Activated naive CD4-positive, alpha-beta T cell treated with Interleukin-2 at 50 U/mL for 16 hours (primary cell): ENCODE data around the gene ASTN2.

Experiments used
- DNase-seq: peaks from one replicate; pipeline ENCODE4 v3.0.0-alpha.2; 2020

ASTN2 gene

DNA sequence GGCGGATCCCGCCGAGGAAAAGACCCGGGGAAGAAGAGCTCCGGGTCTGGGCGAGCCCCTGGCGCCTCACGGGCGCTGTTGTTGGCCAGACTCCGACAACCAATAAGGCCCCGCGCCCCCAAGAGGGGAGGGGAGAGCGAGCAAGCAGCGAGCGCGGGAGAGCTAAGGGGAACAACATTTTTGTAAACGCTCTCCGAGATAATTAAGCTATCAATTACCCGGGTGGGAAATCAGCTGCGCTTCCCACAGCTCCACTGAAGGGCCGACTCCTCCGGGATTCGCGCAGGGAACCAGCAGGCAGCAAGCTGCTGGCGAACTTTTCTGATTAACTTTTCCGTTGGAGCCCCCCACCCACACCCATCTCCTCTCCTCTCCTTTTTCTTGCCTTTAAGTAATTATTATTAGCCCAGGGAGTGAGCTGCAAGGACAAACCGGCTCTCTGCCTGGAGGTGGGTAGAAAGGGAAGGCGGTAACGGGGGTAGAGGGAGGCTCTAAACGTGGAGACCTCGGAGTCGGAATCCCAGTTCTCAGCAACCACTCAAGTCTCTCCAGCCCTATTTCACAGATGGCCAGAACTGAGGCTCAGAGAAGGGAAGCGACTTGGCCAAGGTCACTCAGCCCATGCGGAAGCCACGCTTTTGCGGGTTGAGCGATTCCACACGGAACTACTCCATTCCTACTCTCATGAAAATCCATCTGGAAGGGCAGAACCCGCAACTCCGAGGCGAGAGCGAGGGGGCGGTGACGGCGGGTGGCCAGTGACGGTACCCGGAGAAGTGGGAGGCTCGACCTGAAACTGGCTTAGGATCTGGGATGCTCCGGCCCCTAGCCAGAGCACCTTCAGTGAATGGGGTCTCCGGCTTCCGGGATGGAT, 1.3 kb downstream of the ASTN2 start:
- DNase-seq: no peak

DNA sequence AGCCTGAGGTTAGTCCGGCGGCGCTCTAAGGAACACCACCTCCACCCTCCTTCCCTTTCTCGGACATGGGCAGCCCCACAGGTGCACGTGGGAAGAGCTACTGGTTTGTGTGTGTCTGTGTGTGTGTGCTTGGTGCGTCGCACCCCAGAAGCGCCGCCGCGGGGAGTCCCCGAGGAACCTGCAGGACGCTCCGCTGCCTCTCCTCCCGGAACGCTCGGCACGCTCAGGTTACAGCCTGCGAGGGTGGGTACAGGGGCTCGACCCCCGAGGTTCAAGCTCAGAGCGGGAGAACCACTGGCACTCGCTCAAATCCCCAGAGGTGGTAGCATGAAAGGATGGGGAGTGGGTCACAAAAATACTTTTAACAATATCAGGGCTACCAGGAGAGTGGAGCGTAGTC, 2.0 kb downstream of the ASTN2 start:
- no peak for DNase-seq

DNA sequence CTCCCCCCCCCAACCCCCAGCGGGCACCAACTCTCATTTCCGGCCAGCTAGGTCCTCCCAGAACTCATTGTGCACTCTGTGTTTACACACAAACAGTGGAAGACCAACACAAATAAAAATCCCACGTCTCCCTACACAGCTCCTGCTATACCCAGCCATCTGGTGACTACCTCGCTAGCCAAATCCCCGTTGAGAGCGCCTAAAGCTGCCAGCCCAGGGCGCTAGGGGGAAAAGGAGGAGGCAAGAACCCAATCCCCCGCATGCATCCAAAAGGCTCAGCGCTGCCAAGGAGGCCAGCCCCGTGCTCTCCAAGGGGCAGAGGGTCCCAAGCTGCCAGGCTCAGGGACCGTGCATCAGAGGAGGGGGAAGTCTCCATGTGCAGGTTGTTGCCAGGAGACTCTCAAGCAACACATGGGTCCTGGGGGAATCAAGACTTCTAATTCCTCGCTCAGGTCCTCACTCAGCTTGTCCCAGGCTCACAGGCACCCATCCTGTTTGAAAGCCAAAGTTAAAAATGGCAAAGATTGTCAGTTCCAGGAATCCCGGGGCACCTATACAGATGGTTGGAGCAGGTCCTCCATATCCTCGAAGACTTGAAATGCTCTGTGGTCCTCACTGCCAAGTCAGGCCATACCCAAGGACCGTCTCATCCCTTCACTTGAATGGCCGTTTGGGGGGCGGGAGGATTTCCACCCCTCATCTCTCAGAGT, 2.7 kb downstream of the ASTN2 start:
- DNase-seq: no peak

DNA sequence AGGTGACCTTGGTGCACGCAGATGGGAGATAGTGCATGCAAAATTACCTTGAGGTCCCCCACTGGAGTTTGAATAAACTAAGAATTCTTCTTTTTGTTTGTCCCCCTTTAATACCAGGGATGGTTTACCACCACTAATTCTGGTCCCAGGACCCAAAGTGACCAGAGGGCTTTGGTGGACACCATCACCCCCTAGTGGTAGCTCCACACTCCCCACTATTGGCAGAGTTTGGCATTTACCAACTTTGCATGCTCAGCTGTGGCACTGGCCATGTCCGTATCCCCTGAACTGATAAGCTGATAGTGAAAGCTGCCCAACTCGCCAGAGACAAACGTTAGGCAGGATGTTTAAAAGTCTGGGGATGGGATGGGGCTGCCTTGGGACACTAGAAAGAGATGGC, 3.3 kb downstream of the ASTN2 start:
- DNase-seq: no peak

DNA sequence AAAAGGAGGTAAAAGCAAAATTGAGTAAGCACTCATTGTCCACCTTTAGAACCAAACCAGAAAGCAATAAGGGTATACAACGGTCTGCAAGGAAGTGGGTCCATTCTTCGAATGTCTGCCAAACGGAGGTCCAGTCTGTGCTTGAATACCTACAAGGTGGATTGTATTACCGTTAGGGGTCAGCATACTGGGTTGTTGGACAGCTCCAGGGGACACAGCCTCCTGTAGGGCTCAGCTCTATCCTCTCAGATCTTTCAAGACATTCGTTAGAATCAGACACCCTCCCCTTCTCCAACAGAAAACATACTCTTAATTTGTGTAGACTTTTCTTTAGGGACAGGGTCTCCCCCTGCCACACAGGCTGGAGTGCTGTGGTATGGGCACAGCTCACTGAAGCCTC, 5.5 kb downstream of the ASTN2 start:
- no peak for DNase-seq

DNA sequence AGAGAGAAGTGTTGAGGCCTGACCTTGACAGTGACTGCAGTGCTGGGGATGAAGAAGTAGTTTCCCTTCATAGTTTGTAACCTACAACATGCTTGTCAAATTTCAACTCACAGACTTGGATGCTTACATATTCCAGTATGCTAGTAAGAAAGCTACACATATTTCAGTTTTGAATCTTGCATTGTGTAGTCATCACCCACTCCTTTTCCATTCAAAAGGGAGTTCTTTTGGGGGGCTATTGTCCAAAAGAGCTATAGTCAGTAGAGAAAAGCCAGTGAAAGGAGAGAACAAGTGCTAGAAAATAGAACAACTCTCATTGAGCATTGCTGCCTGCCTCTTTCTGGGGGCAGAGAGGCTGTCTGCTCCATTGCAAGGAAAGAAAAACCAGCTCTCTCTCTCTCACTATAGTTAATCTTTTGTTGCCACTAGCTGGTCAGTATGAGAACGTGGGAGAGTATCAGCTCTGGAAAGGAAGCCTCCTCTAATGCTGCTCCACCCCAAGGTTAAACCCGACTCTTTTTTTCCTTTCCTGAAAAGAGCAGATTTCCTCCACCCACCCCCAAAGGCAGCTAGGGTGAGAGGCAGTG, 7.3 kb downstream of the ASTN2 start:
- DNase-seq: no peak

DNA sequence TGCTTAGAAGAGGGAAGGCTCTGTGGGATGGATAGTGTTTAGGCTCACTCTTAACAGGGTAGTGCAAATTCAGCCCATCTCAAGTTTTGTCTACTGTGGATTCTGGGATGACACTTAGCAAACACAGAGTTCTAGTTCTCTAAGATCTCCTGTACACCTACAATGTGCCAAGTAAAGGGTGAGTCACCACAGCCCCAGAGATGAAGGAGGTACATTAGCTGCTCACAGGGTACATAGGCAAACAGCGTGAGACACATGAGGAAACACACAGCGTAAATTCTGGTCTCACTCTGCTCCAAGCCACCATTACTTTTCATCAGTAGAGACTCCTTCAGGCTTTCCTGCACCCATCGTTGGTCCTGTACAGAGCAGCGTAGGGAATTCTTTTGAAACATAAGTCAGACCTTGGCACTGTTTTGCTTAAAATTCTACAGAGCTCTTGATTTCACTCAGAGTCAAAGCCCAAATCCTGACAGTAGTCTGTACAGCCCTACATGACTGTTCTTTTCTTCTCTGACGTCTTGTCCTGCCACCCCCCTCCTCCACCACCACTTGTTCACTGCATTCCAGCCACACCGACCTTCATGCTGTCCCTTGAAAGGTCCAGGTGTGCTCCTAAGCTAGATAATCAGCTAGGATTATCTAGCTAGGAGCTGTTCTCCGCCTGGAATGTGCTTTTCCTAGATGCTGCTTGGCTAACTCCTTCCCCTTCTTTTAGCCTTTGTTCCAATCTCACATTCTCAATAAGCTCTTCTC, 8.7 kb downstream of the ASTN2 start:
- no peak for DNase-seq

DNA sequence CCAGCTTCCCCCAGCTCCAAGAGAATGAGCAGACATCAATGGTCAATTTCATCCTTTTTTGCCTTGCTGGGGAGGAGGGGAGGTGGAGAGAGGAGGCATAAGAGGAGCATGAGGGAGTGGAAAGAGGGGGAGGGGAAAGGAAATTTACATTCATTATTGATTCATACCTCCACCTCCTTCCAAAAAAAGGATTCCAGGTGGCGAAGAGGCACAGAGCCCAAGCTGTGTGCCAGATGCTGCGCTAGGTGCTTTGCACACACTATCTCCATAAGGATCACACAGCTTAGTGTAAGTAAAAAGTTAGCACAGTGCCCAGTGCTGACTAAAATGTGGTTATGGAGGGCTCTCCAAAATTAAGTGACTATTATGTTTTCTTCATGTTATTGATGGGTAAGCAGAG, 11.0 kb downstream of the ASTN2 start:
- no peak for DNase-seq

DNA sequence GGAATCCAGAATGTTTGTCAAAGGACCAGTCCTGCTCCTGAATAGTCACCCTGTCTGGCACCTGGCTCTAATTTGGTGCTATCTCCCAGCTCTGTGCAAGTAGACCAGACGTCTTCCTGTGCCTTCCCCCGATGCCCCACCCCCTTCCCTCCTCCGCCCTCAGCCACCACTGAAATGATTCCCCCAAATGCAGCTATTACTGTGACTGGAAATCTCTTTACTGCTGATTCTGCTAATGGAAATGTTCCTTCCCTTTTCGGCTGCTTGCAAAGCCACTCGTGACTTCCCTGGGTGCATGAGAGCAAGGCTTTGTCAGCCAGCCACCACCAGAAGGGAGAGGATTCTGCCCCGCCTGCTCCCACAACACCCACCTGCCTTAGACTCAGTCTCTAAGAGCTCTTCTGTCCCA, 11.4 kb downstream of the ASTN2 start:
- DNase-seq: no peak

DNA sequence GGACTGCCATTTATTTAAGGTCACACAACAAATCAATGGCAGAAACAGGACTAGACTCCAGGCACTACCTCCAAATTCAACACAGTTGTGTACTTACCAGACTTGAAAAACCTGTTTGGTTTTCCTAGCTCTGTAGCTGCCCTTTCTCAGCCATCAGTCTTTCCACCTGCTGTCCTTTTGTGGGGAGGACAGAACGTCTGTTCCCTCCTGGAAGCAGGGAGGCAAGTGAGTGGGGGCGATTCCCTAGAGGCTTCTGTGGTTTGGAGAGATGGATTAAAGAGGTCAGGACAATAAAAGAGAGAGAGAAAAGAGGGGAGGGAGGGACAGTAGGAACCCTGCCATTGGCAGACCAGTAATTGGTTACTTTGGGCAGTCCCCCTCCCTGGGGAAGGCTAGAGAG, 14.7 kb downstream of the ASTN2 start:
- DNase-seq: no peak

DNA sequence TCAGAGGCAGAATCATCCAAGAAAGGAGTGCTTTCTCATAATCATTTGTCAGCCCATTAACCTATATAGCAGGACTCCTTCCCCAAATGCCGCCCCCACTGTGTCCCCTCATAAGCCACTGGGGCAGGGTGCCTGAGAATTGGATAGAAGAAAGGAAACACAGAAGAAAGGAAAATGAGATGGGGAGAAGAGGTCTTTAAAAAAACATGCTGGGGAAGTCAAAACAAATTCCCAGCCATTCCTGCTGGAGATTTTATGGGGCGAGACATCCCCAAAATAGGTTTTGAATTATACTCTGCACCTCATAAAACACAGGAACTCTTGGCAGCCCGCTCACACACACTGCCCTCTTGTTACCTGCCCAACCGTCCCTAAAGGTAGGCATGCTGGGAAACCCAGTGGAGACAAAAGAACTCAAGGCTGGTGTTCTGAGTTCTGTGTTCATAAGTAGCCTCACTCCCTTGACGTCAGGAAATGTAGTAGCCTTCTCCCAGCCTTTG, 19.7 kb downstream of the ASTN2 start:
- DNase-seq: no peak

DNA sequence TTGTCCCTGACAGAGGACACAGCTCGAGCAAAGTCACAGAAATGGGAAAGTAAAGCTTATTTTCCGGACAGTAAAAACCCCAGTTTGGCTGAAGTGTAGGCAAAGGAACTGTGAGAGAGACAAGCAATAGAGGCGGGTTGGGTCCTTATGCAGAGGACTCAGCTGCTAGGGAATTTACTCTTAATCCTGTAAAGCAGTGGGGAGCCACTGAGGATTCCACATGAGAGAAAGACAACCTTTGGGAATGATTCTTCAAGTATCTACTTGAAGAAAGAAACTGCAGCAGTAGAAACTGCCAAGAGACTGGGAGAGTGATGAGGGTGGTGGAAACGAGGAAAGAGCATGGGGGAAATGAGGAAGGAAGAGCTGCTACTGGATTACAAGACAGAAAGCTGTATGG, 20.2 kb downstream of the ASTN2 start:
- no peak for DNase-seq

DNA sequence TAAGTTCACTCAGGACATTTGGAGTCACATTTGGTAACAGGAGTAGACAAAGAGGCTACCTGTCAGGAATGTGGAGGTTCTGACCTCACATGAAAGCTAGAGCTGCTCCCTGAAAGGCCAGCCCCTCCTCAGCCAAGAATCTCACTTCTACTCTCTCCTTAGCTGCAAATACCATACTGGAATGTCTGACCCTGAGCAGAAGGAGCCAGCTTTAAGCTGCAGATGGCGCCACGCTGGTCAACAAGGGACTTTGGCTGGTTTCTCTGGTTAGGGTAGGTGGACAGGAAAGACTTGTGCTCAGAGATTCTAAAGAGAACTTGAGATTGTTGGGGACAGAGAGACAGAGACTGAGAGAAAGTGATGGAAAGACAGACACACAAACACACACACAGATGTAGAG, 21.9 kb downstream of the ASTN2 start:
- no peak for DNase-seq

DNA sequence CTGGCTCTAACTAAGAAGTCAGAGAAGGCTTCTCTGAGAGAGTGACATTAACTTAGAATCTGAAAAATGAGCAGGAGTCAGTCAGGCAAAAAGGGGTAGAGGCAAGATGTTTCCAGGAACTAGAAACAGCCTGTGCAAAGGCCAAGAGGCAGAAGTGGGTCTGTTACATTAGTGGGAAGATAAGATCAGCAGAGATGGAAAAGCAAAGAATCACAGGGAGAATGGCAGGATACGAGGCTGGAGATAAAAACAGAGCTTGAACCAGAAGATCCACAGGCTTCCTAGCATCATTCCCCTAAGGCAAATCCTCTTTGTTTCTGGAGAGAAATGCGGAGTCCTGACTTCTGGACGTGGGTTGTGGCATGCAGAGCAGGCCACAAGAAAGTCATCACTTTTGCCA, 27.4 kb downstream of the ASTN2 start:
- DNase-seq: no peak

DNA sequence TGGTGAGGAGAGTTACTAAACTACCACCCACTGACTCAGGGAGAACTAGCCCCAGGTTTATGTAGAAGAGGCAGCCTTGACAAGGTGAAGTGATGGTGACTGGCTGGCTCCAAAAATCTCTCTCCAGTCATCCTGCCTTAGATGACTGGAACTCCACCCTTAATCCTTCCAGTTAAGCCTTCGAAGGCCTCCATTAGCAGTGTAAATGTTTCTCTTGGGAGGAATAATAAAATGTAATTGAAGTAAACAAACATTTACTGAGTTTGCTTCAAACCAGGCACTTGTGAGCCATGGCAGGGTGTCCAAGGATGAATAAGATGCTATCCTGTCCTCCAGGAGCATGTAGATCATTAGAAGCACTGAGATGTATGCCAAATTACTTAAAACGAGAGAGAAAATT, 35.5 kb downstream of the ASTN2 start:
- no peak for DNase-seq

DNA sequence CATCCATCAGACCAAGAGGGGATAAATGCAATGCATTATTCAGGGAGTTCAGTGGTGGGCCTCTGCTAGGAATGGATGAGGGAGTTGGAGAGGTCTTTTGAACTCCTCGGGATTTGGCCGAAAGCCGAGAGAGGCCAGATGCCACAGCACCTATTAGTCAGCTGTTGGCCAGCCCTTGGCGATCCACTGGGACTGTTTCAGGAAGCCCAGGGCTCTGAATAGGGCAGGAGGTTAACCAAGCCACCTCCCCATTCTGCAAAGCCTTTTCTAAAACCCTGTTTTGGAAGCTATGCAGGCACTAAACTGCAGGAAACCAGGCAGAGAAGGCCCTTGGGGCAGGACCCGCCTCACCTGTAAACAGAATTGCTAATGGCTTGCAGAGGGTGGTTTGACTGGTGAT, 37.8 kb downstream of the ASTN2 start:
- no peak for DNase-seq

DNA sequence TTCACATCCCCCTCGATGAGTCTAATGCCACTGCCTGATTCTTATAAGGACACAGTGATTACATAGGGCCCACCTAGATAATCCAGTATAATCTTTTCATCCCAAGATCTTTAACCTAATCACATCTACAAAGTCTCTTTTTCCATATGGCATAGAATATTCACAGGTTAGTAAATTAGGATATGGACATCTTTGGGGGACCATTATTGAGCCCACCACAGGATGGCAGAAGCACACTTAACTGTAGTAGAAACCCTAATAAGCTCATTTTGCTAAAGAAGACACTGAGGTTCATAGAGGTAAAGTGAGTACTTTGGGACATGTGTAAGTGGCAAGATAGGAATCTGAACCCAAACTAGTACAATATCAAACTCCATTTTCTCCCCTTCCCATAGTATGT, 38.9 kb downstream of the ASTN2 start:
- DNase-seq: no peak

DNA sequence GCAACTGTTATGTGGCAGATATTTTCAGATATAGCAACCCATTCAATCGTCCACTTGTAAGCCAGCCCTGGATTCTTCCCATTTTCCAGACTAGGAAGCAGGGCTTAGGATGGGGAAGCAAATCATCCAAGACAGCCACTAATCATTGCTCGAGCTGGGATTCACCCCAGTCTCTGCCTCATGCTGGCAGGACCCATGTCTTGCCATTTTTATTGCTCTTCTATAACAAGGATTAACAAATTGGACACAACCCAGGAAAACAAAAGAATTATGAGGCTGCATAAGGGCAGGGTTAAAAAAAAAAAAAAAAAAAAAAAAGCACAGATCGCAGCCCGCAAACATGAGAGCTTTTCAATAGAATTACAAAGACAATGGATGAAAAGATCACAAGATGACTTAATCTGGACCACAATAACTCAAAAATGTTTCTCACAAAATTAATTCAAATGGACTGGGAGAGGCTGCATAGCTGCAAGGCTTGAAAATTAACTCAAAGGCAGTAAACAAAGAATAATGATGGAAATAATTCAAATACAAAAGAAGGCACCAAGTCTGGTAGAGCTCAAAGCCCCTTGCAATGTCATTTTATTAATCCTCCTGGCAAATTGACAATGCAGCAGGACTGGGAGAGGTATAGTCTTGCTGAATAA, 40.7 kb downstream of the ASTN2 start:
- DNase-seq: no peak

DNA sequence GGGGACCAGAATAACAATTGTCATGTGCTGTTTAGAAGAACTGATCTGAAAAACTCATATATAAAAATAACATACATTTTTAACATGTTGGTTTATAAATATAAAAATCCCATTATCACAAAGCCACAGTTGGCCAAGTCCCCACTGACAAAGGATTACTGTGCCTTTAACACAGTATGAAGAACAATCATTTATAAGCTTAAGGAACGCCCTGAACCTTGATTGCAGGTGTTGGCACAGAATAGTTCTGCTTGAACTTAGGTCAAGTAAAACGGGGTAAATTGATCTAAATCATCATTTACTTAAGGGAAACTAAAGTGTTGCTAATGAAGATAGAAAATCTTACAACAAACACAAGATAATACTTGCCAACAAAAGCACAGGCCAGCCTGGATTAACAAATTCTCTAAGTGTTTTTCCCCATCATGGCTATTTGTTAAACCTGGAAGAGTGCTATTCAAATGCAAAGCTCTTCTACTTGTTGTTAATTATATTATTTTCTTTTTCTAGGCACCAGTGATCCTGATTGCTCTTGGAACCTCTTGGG, 46.1 kb downstream of the ASTN2 start:
- no peak for DNase-seq

DNA sequence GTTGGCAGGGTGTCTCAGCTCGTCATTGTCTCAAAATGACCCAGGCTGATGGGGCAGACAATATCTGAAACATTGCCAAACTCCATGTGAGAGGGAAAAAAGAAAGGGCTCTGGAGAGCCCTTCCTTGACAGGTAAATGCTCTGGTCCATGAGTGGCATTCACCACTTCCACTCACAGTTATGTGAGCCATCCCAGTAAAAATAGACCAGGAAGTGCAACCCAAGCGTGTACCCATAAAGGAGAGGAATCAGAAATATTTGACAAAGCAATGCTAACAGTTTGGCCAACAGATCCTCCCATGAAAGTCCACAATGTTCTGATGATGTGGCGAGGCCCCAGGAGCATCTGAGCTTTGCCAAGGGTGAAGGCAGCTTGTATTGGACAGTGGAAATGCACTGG, 49.4 kb downstream of the ASTN2 start:
- DNase-seq: no peak

DNA sequence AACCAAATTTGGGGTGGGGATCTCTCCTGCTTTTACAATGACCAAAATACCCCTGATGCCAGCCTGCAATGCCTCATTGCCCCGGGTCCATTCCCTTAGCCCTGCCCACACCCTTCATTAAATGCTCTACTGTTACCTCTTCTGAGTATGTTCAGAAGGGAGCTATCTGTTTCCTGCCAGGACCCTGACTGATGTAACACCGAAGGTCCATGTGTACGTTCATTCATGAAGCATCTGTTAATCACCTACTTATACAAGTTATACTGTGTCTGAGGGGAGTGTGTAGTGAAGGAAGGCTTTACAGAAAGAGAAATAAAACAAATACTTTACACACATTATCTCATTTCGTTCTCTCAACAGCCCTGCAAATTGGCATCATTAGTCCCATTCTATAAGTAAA, 51.9 kb downstream of the ASTN2 start:
- DNase-seq: no peak

DNA sequence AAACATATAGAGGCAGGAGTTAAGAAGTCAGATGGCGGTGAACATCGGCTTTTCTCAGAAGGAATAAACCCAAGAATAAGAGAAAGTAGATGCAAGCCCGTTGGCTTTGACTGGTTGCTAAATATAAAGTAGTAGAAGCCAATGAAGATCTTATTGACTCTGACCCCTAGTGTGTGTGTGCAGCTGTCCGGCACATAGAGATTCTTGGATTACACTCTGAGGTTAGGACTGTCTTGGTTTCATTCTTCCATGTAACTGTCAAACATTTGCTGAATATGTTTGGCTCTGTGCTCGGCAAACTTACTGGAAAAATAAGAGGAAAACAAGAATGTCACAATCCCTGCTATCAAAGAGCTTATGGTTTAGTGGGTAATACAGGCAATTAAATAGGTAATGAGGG, 54.9 kb downstream of the ASTN2 start:
- no peak for DNase-seq
